Heart right ventricle (tissue), 16 donors: ENCODE results near the gene STAG1. TPM values are rescaled to one million over a fixed set of nuclear protein-coding genes. Genes with fewer than 3 reads are reported as not detected.

Source experiments
- ATAC-seq, 8 donors: fragments of 200-7000 bp; cut with Tn5 transposase; one replicate each; pipeline ENCODE4 v1.9.1; 2020; ENCODE audit warnings: mild to moderate bottlenecking in 8 of 8, moderate library complexity in 8 of 8, moderate number of reproducible peaks in 1 of 8
- DNase-seq, 2 donors: peaks; one replicate each; pipeline ENCODE4 v3.0.0-alpha.2; 2020
- H3K27ac ChIP-seq, 10 donors: fragments of 200-600 bp; sonication (generic) in 2 of 10; one replicate each; pipeline versions ENCODE4 v1.5.0 to v1.8.0; 2020 to 2022; ENCODE audit warnings: mild to moderate bottlenecking in 3 of 10
- H3K27me3 ChIP-seq, 7 donors: fragments of 200-600 bp; one replicate each; pipeline ENCODE4 v1.8.0; 2021 to 2022; ENCODE audit warnings: mild to moderate bottlenecking in 2 of 7
- H3K36me3 ChIP-seq, 9 donors: fragments of 200-600 bp; sonication (generic) in 1 of 9; one replicate each; pipeline versions ENCODE4 v1.5.0 to v1.8.0; 2020 to 2022; ENCODE audit warnings: mild to moderate bottlenecking in 2 of 9
- H3K4me1 ChIP-seq, 9 donors: fragments of 200-600 bp; sonication (generic) in 1 of 9; one replicate each; pipeline versions ENCODE4 v1.5.0 to v1.8.0; 2020 to 2022; ENCODE audit warnings: mild to moderate bottlenecking in 4 of 9
- H3K4me3 ChIP-seq, 10 donors: fragments of 200-600 bp; sonication (generic) in 2 of 10; one replicate each; pipeline versions ENCODE4 v1.5.0 to v1.8.0; 2020 to 2022; ENCODE audit warnings: mild to moderate bottlenecking in 7 of 10, moderate library complexity in 2 of 10
- H3K9me3 ChIP-seq, 11 donors: fragments of 200-600 bp in 10 of 11; sonication (generic) in 2 of 11; one replicate each; pipeline versions ENCODE4 v1.5.0 to v1.8.0; 2013 to 2022; ENCODE audit warnings: mild to moderate bottlenecking in 2 of 11, control low read depth in 1 of 11, moderate library complexity in 1 of 11
- WGBS, 2 donors: extraction: QIAGEN DNeasy Blood & Tissue Kit; methylation state at CpG; one replicate each; pipeline ENCODE4 v1.1.7; 2013; ENCODE audit warnings: inconsistent platforms in 1 of 2; 5-methylcytosine and 5-hydroxymethylcytosine counted together
- intact Hi-C, 10 donors: fragments of 100-400 bp; cut with DNase I; formaldehyde crosslinking; loops; one replicate each; pipeline versions ENCODE4 v1.11.1 to v1.14.2; 2022
- polyA plus RNA-seq, 2 donors: library from polyadenylated mRNA; stranded (reverse); fragments of 200-250 nt; gene quantifications; one replicate each; pipeline ENCODE4 v1.2.3, GENCODE V29; 2013
- total RNA-seq, 10 donors: library from RNA; stranded (reverse); fragmentation: NEBNext Ultra II Directional in 3 of 10; extraction: Animal tissue kit (Norgen Biotek cat#: 25700) in 3 of 10; gene quantifications; one replicate each; pipeline versions ENCODE4 v1.2.1 to v1.2.4, GENCODE V29; 2021 to 2023
- TF ChIP-seq, protein P1 (sequence below), 9 donors: fragments of 200-600 bp; sonication (generic) in 2 of 9; IDR thresholded peaks; one replicate each; pipeline versions ENCODE4 v1.5.0 to v1.8.0; 2021 to 2022; ENCODE audit warnings: antibody characterized with exemption in 9 of 9, mild to moderate bottlenecking in 5 of 9, moderate library complexity in 1 of 9
- donor health status: Arrhythmogenic right ventricular cardiomyopathy.
- donor health status: ischemic (EF 13 %, LVEDD 7.1; RV severe dilation, severe dysfunction).
- donor health status: healthy with polysubstance abuse.
- donor health status: DM: no; HTN: yes; CAD: no.
- donor health status: DM: no; HTN: no; CAD: no.
- donor health status: ischemic (EF 25% LVEDD 6.9; RV normal size, moderate dysfunction).
- donor health status: ischemic (EF 25% LVEDD 5.7; RV mildly dilated, moderate dysfunction).
- donor health status: healthy.
- donor health status: DM: yes; HTN: yes; CAD: no.
- donor health status: Ischemic cardiomyopathy.
- donor health status: ischemic (EF 35%, LVEDD 5.7; RV mildly dilated, moderate dysfunction).
- donor health status: nonischemic (EF 11% LVEDD 7.7; RV severe dilation, severe dysfunction).
- donor health status: DM: yes; HTN: yes; CAD: no.
- donor health status: PGD.
- donor health status: ischemic (EF 29% LVEDD 5.4; RV normal size, mild dysfunction).
- donor health status: nonischemic (EF 23%, LVEDD 6.1; RV moderate dilation, normal function).

The STAG1 gene
- total and polyA plus RNA-seq, 12 donors, result 8.0 to 27.6 (median 19.6) TPM

DNA sequence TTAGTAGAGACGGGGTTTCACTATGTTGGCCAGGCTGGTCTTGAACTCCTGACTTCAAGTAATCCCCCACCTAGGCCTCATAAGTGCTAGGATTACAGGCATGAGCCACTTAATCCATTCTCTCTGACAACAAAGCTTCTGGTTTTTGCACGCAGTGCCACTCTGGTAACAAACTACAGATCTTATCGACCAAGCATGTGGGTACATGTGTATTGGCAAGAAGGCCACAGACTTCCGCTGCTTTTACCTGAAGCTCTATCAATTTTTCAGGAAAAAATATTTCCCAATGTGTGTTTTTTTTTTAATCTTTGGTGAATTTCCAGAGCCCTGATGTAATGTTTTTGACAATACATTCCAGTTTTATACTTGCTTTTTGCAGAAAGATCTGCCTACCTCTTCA, 319.5 kb downstream of the STAG1 start:
- Histone ChIP-seq H3K4me1 (no peaks in the 10 kb centered on the region), H3K36me3 (peaks cover 0 to 36% (median 4%) of the 10 kb centered on the region in 9 donors), H3K27ac (no peak overlapping the region), H3K27me3 (no peaks in the 10 kb centered on the region), H3K4me3 (no peak overlapping the region), H3K9me3 (no peaks in the 10 kb centered on the region)
- TF ChIP-seq, protein P1, sequence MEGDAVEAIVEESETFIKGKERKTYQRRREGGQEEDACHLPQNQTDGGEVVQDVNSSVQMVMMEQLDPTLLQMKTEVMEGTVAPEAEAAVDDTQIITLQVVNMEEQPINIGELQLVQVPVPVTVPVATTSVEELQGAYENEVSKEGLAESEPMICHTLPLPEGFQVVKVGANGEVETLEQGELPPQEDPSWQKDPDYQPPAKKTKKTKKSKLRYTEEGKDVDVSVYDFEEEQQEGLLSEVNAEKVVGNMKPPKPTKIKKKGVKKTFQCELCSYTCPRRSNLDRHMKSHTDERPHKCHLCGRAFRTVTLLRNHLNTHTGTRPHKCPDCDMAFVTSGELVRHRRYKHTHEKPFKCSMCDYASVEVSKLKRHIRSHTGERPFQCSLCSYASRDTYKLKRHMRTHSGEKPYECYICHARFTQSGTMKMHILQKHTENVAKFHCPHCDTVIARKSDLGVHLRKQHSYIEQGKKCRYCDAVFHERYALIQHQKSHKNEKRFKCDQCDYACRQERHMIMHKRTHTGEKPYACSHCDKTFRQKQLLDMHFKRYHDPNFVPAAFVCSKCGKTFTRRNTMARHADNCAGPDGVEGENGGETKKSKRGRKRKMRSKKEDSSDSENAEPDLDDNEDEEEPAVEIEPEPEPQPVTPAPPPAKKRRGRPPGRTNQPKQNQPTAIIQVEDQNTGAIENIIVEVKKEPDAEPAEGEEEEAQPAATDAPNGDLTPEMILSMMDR (IDR thresholded peaks at IDR 0.05), result no peak
- DNase-seq, result no peak
- no peak for ATAC-seq
- intact Hi-C loops, result no loop called here
- WGBS, 2 donors, result 97 to 99% methylated on average over 4 of the region's 4 CpGs

DNA sequence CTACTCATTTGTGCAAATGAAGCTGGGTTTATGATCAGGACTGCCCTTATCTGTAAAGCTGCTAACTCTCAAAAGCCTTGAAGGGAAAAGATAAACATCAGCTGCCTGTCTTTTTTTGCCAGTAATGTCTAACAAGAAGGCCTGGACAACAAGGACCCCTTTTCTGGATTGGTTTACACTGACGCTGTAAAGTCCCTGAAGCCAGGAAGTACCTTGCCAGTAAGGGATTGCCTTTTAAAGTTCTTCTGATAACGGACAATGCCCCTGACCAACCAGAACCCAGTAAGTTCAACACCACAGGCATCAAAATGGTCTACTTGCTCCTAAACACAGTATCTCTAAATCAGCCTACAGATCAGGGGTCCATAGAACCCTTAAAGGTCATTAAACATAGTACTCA, 324.0 kb downstream of the STAG1 start:
- Histone ChIP-seq H3K27ac (no peak overlapping the region), H3K27me3 (no peaks in the 10 kb centered on the region), H3K9me3 (no peaks in the 10 kb centered on the region), H3K4me3 (no peak overlapping the region), H3K36me3 (peaks cover 0 to 60% (median 4%) of the 10 kb centered on the region in 9 donors), H3K4me1 (no peaks in the 10 kb centered on the region)
- intact Hi-C loops, result no loop called here
- ATAC-seq (no peak), DNase-seq (no peak)
- TF ChIP-seq, protein P1 (IDR thresholded peaks at IDR 0.05), result no peak
- WGBS, 2 donors, result 87 to 93% methylated on average over 2 of the region's 2 CpGs

DNA sequence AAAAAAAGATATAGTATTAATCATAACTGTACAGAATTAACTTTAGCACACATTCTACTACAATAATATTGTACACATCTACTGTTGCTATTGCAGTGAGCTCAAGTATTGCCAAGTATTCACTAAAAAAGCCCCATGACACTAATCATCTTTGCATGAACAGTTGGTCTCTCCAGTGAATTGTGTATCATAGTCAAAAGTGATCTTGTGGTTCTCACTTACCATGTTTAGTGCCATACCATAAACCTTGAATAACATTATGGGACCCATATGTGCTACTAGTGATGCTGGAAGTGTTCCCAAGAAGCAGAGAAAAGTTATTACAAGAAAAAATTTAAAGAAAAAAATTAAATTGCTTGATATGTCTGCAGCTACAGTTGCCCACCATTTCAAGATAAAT, 324.9 kb downstream of the STAG1 start:
- H3K27me3 ChIP-seq, result no peaks in the 10 kb centered on the region
- TF ChIP-seq, protein P1 (IDR thresholded peaks at IDR 0.05), result no peak
- no peak overlapping the region for H3K4me3 ChIP-seq
- no peaks in the 10 kb centered on the region for H3K4me1 ChIP-seq
- H3K9me3 ChIP-seq, result no peaks in the 10 kb centered on the region
- H3K27ac ChIP-seq, result no peak overlapping the region
- intact Hi-C loops, result no loop called here
- peaks cover 0 to 60% (median 4%) of the 10 kb centered on the region in 9 donors for H3K36me3 ChIP-seq
- ATAC-seq, result no peak
- DNase-seq, result no peak

DNA sequence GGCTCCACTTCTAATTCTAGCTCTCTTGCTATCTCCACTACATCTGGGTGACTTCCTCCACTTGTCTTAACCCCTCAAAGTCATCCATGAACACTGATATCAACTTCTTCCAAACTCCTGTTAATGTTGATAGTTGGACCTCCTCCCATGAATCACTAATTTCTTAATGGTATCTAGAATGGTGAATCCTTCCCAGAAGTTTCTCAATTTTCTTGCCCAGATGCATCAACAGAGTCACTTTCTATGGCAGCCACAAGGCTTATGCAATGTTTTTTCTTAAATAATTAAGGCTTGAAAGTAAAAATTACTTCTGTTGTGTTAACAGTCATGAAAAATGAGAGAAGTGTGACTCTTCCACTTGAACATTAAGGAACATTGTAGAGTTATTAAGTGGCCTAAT, 337.7 kb downstream of the STAG1 start:
- ATAC-seq (no peak), DNase-seq (no peak)
- Histone ChIP-seq H3K27ac (no peak overlapping the region), H3K9me3 (no peaks in the 10 kb centered on the region), H3K36me3 (peaks cover 0 to 64% (median 3%) of the 10 kb centered on the region in 9 donors), H3K27me3 (no peaks in the 10 kb centered on the region), H3K4me1 (no peaks in the 10 kb centered on the region), H3K4me3 (no peak overlapping the region)
- intact Hi-C loops, result no loop called here
- TF ChIP-seq, protein P1 (IDR thresholded peaks at IDR 0.05), result no peak

DNA sequence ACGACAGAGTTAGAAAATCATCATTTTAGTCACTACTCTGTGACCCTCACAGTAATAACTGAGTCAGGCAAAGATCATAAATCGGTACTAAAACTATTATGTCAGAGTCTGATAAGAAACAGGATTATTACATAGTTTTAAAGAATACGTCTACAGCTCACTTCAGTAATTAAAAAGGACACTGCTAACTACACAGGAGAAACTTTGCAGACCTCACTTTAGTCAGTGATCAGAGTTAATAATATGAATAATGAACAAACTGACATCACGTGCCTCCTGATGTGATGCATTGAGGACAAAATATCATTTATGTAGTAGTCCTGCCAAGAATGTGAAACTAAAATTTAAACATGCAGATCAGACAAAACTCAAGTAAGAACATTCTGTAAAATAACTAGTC, 339.9 kb downstream of the STAG1 start:
- WGBS, 2 donors, result 83 to 90% methylated on average over 4 of the region's 4 CpGs
- Histone ChIP-seq H3K9me3 (no peaks in the 10 kb centered on the region), H3K4me1 (no peaks in the 10 kb centered on the region), H3K36me3 (peaks cover 0 to 48% (median 0%) of the 10 kb centered on the region in 9 donors), H3K4me3 (no peak overlapping the region), H3K27me3 (no peaks in the 10 kb centered on the region), H3K27ac (no peak overlapping the region)
- no peak for DNase-seq
- no peak for ATAC-seq
- intact Hi-C loops, result no loop called here
- TF ChIP-seq, protein P1 (IDR thresholded peaks at IDR 0.05), result no peak
